Measurements from ENCODE around the gene PTGES.

DNA sequence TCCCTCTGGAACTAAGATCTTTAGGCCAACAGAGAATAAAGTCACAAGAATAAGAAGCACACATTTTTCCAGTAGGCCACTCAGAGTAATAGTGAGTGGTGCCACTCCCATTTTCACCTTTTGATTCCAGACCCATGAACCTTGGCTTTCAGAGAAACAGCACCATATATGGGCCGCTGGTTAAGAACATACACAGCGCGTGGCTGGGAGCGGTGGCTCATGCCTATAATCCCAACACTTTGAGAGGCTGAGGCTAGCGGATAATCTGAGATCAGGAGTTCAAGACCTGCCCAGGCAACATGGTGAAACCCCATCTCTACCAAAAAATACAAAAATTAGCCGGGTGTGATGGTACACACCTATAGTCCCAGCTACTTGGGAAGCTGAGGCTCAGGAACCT lies 15.6 kb upstream of the PTGES start:
- TF ChIP-seq, protein P1, sequence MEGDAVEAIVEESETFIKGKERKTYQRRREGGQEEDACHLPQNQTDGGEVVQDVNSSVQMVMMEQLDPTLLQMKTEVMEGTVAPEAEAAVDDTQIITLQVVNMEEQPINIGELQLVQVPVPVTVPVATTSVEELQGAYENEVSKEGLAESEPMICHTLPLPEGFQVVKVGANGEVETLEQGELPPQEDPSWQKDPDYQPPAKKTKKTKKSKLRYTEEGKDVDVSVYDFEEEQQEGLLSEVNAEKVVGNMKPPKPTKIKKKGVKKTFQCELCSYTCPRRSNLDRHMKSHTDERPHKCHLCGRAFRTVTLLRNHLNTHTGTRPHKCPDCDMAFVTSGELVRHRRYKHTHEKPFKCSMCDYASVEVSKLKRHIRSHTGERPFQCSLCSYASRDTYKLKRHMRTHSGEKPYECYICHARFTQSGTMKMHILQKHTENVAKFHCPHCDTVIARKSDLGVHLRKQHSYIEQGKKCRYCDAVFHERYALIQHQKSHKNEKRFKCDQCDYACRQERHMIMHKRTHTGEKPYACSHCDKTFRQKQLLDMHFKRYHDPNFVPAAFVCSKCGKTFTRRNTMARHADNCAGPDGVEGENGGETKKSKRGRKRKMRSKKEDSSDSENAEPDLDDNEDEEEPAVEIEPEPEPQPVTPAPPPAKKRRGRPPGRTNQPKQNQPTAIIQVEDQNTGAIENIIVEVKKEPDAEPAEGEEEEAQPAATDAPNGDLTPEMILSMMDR (IDR thresholded peaks at IDR 0.05), result no peak
- TF ChIP-seq POLR2A (IDR thresholded peaks at IDR 0.05), result no peak

Measured in testis (tissue), 2 donors.